GM19239 (cell line): Measurements from ENCODE around the gene RELN.
"Not testable (repeated sequence)": the region's sequence is repeated elsewhere in the genome, so short reads cannot be mapped to it uniquely, and the experiment has no call there.

ENCODE experiments used
- DNase-seq: peaks from one replicate; pipeline ENCODE4 v3.0.0; 2011; ENCODE audit warnings: low spot score; ENCODE audit not compliant: insufficient read length
- FAIRE-seq: peaks from 2 replicates; lab custom pipeline; 2011; peaks lifted over from hg19 to GRCh38; lab: Jason Lieb, UNC

RELN gene

DNA sequence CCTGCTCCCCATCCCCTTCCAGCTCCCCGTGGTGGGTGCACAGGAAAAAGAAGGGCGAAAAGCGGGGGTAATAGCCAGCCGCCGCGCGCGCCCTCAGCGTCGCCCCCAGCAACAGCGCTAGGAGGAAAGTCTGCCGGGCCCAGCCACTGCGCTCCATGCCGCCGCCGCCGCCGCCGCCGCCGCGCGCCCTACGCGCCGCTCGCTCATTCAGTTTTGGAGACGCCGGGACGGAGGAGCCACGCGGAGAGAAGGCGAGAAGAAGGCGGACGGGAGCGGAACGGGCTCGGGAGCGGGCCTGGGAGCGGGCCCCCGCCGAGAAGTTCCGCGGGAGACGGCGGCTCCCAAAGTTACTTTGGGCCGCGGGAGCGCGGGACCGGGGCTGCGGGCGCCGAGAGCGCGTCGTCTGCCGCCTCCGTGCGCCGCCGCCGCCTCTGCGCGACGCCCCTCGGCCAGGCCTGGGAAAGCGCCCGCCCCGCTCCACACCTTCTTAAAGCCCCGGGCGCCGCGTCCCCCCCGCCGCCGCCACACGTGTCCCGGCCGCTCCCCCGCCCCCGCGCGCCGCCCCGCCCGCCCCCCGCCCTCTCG is at the start of gene RELN:
RELN (minus strand) TSS at position 459 of the 585 bp plus-strand sequence; CDS start at position 157, 302 bp downstream.
- DNase-seq (peak; percentile 10), FAIRE-seq (no peak)

GRCh38 chr7:104038136-104038535 is 48.7 kb upstream of the RELN start:
- DNase-seq (no peak), FAIRE-seq (no peak)

GRCh38 chr7:104036889-104037288 is 47.4 kb upstream of the RELN start:
- FAIRE-seq, DNase-seq: not testable (repeated sequence)

DNA sequence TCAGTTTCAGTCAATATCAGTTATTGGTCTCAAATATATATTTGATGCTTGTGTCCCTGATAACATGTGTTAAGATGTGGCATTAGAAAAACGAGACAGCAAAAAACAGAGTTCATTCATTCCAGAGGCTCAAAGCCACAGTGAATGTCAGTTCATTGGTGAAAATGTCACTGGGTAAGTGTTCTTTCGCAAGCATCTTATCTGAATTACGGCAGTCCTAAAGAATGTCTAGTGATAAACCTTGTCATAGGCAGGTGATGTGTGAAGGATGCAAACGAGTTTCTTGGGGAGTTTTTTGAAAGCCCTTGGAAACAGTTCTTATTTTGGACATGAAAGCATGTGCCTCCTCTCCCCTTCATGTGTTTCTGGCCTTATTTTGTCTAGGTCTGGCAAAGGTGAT is 45.9 kb upstream of the RELN start:
- DNase-seq (no peak), FAIRE-seq (no peak)

- FAIRE-seq (no peak), DNase-seq (no peak)
Observed at GRCh38 chr7:104034679-104035078, 45.2 kb upstream of the RELN start.

DNA sequence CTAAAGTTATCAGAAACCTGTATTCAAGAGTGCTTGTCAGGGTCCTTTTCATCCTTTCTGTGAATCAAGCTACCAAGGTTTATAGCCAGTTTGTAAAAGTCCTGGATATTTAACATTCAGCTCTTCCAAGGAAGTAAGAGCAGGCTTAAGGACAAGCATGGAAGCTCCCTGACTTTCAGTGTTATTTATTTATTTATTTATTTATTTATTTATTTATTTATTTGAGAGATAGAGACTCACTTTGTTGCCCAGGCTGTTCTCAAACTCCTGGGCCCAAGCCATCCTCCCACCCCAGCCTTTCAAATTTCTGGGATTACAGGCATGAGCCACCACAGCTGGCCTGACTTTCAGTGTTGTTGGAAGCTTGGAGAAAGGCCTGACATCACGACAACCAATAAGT is 44.4 kb upstream of the RELN start:
- DNase-seq, result no peak
- no peak for FAIRE-seq

DNA sequence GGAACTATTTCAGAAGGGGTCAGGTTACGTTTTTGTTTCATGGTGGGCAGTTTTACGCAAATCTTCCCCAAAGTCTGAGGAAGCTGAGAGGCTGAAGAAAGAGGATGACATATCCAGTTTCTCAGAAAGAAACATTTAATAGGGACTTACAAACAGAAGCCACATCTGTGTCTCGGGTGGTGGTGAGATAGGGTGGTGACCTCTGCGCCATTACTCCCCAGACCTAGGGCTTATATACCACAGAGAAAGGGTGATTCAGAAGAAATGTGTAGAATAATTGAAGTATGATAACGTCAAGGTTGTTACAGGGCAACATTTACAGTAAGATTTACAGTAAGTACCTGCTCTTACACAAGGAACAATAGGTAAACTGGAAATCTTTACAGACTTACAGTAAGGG is 43.0 kb upstream of the RELN start:
- FAIRE-seq, result no peak
- no peak for DNase-seq

DNA sequence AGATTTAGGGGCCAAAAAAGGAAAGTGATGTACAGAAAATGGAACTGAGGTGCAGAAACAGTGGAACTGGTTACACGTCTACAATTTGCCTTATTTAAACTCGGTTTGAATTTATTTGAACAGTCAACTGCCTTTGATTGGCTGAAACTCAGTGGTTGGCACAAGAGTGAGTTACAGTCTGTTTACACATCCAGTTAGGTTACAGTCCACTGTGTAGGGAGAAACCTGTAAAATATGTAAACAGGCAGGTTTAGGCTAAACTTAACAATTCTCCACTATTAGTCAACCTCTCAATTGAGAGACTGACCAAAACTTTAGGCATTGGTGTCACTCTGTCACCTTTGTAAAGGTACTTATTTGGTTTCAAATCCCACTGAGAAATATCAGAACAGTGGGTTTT is 40.3 kb upstream of the RELN start:
- DNase-seq (no peak), FAIRE-seq (no peak)

GRCh38 chr7:104024632-104025031 is 35.2 kb upstream of the RELN start:
- FAIRE-seq (no peak), DNase-seq (no peak)

GRCh38 chr7:104023100-104023499 is 33.6 kb upstream of the RELN start:
- FAIRE-seq (no peak), DNase-seq (no peak)

GRCh38 chr7:104018425-104018824 is 29.0 kb upstream of the RELN start:
- DNase-seq, result no peak
- FAIRE-seq, result no peak

DNA sequence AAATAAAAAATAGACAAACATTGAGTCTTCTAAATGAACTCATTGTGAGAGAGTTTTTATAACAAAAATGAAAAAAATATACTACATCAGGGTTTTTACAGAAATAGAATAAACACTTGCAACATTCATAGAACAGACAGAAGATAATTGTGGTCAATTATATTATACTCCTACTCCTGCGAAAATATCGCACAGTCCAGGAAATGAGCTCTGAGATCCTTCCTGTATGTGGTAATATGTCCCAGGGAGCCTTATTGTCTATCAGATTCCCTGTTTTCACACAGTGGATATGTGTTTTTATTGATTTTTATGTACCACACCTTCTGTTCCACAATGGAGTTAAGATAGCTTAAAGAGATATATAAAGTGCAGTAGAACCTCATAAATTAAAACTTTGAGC is 27.5 kb upstream of the RELN start:
- no peak for DNase-seq
- FAIRE-seq, result no peak

- FAIRE-seq, result no peak
- no peak for DNase-seq
Observed at GRCh38 chr7:104012835-104013234, 23.4 kb upstream of the RELN start.

GRCh38 chr7:104011829-104012228 is 22.4 kb upstream of the RELN start:
- FAIRE-seq (no peak), DNase-seq (no peak)

GRCh38 chr7:104010052-104010909 is 20.8 kb upstream of the RELN start:
- no peak for DNase-seq

GRCh38 chr7:104008107-104008506 is 18.6 kb upstream of the RELN start:
- no peak for FAIRE-seq
- DNase-seq, result no peak

More at GRCh38 chr7:104010052-104010909, 20.8 kb upstream of the RELN start:
- FAIRE-seq, result no peak

DNA sequence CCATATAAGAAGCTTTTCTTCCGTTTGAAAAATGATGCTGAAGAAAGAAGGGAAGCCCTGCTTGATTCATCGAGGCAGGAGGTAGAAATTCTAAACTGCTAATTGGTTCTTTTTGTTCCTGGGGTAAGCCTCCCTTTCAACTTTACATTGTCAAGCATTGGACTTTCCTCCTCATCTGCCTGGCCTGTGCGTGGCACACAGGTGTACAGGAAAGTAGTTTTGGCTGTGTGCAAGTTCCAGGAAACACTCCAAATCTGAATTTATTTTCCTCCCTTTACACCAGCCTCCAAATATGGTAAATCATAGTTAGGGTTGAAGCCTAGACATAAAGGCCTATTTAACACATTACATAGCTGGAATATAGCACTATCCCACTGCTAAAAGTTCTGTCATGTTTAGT is 18.2 kb upstream of the RELN start:
- no peak for DNase-seq

GRCh38 chr7:104005197-104005596 is 15.7 kb upstream of the RELN start:
- FAIRE-seq (no peak), DNase-seq (no peak)

More for the DNA sequence above, 18.2 kb upstream of the RELN start:
- FAIRE-seq, result no peak

- DNase-seq (no peak), FAIRE-seq (peak; percentile 71)
Observed at GRCh38 chr7:103996639-103997038, 7.2 kb upstream of the RELN start.

GRCh38 chr7:103996017-103996551 is 6.6 kb upstream of the RELN start:
- DNase-seq (no peak), FAIRE-seq (peak; percentile 33)

GRCh38 chr7:103995554-103995953 is 6.1 kb upstream of the RELN start:
- DNase-seq, result no peak
- FAIRE-seq, result no peak
